Chondrocyte (in vitro differentiated cells): ENCODE data around the gene MDFI. TPM values are rescaled to one million over a fixed set of nuclear protein-coding genes. Genes with fewer than 3 reads are reported as not detected.

Source experiments
- DNase-seq: peaks from one replicate; pipeline ENCODE4 v3.0.0; 2021; ENCODE audit warnings: mixed read lengths, low spot score
- H3K27ac Mint-ChIP-seq: one replicate; pipeline ENCODE4 v1.8.0; 2021; ENCODE audit warnings: mild to moderate bottlenecking, moderate library complexity, mixed read lengths; ENCODE audit not compliant: unreplicated experiment
- H3K27me3 Mint-ChIP-seq: 2 replicates; pipeline ENCODE4 v1.8.0; 2021; ENCODE audit warnings: low read depth, mixed read lengths
- H3K36me3 Mint-ChIP-seq: 2 replicates; pipeline ENCODE4 v1.8.0; 2021; ENCODE audit warnings: low read depth, mixed read lengths
- H3K4me1 Mint-ChIP-seq: 2 replicates; pipeline ENCODE4 v1.8.0; 2021; ENCODE audit warnings: low read depth, mild to moderate bottlenecking, mixed read lengths
- H3K4me3 Mint-ChIP-seq: one replicate; pipeline ENCODE4 v1.8.0; 2021; ENCODE audit warnings: mild to moderate bottlenecking, moderate library complexity, mixed read lengths; ENCODE audit not compliant: unreplicated experiment
- H3K9me3 Mint-ChIP-seq: 2 replicates; pipeline ENCODE4 v1.8.0; 2021; ENCODE audit warnings: low read depth, mixed read lengths
- long read RNA-seq: library from polyadenylated mRNA; stranded (forward); transcript quantifications from one replicate; pipeline ENCODE4 v2.0.0, GENCODE V29; 2021
- total RNA-seq: library from RNA; stranded (reverse); gene quantifications from 3 replicates; pipeline ENCODE4 v1.2.1, GENCODE V29; 2021
- TF ChIP-seq, protein P1 (sequence below): fragments of 200-600 bp; sonication (generic); IDR thresholded peaks from 2 replicates; pipeline ENCODE4 v1.5.0; 2021; ENCODE audit warnings: antibody characterized with exemption, mild to moderate bottlenecking, moderate library complexity

The MDFI gene
- total RNA-seq, result 31.8 to 62.6 TPM (median 33.7 TPM) in 3 replicates
- long read RNA-seq, partial matches to known transcripts, result 0 of 1 reads
- long read RNA-seq, other reads (novel, unspliced or antisense), result 1 of 1 reads

GRCh38 chr6:41638002-41638934, at the start of gene MDFI:
Gene MDFI (plus strand): TSS chr6:41638468. CDS start chr6:41638750, 282 bp downstream.
- H3K4me1 Mint-ChIP-seq, result peaks cover 79% of the 10 kb centered on the region
- peaks cover 3% of the 10 kb centered on the region for H3K36me3 Mint-ChIP-seq
- H3K27ac Mint-ChIP-seq, result peak within 1 kb of the TSS; percentile 84

DNA sequence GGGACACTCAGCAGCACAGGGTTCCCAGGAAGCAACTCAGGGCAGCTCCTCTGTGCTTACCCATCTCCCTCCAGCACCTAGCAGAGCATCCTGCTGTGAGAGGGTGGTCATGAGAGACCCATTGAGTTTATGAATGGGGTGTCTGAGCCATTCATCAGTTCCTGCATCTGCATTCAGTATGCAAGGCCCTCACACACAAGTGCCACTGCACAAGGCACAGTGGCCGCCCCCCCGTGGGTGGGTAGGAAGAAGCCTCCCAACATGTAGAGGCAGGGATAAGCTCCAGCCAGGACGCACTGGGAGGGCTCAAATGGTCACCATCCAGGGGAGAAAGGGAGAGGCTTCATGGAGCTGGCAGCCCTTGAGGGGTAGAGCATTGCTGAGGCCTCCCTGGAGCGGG, 49.0 kb upstream of the MDFI start:
- H3K4me3 Mint-ChIP-seq, result no peak overlapping the region
- no peaks in the 10 kb centered on the region for H3K27me3 Mint-ChIP-seq
- TF ChIP-seq, protein P1, sequence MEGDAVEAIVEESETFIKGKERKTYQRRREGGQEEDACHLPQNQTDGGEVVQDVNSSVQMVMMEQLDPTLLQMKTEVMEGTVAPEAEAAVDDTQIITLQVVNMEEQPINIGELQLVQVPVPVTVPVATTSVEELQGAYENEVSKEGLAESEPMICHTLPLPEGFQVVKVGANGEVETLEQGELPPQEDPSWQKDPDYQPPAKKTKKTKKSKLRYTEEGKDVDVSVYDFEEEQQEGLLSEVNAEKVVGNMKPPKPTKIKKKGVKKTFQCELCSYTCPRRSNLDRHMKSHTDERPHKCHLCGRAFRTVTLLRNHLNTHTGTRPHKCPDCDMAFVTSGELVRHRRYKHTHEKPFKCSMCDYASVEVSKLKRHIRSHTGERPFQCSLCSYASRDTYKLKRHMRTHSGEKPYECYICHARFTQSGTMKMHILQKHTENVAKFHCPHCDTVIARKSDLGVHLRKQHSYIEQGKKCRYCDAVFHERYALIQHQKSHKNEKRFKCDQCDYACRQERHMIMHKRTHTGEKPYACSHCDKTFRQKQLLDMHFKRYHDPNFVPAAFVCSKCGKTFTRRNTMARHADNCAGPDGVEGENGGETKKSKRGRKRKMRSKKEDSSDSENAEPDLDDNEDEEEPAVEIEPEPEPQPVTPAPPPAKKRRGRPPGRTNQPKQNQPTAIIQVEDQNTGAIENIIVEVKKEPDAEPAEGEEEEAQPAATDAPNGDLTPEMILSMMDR, result no peak
- no peaks in the 10 kb centered on the region for H3K9me3 Mint-ChIP-seq
- H3K36me3 Mint-ChIP-seq, result peaks cover 13% of the 10 kb centered on the region
- no peak overlapping the region for H3K27ac Mint-ChIP-seq
- no peak for DNase-seq
- H3K4me1 Mint-ChIP-seq, result no peaks in the 10 kb centered on the region

More at GRCh38 chr6:41638002-41638934, at the start of gene MDFI:
- DNase-seq, result peak; percentile 87
- peak within 1 kb of the TSS; percentile 87 for H3K4me3 Mint-ChIP-seq
- no peaks in the 10 kb centered on the region for H3K9me3 Mint-ChIP-seq
- TF ChIP-seq, protein P1, result no peak
- H3K27me3 Mint-ChIP-seq, result no peaks in the 10 kb centered on the region

DNA sequence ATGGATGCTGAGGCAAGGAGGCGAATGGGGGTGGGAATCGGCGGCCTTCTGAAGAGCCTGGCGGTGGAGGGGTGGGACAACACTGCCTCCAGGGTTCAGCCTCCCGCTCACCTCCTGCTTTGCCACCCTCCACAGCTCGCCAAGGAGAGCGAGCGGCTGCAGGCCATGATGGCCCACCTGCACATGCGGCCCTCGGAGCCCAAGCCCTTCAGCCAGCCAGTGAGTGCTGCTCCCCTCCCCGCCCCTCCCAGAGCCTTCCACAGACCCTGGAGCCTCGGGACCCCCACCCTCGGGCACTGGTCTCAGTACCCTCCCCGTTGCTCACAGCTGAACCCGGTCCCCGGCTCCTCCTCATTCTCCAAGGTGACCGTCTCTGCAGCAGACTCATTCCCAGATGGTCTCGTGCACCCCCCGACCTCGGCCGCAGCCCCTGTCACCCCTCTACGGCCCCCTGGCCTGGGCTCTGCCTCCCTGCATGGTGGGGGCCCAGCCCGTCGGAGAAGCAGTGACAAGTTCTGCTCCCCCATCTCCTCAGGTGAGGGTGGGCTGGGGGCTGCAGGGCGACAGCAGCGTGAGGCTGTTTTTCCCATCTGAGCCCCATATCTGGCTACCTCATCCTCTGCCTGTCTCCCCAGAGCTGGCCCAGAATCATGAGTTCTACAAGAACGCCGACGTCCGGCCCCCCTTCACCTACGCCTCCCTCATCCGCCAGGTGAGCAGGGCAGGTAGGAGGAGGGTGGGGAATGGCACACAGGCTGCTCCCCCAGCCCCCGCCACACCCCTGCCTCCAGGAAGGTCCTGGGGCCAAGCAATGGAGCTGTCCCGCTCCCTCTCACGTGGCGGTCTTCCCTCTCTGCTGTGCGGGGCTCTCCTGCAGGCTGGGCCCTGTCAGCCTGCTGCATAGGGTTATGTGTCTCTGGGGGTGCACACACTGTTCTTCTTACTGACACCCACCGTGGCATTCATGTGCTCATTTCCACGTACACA, 48.3 kb upstream of the MDFI start:
- no peaks in the 10 kb centered on the region for H3K4me1 Mint-ChIP-seq
- no peak overlapping the region for H3K4me3 Mint-ChIP-seq
- no peak overlapping the region for H3K27ac Mint-ChIP-seq
- DNase-seq, result no peak
- TF ChIP-seq, protein P1, result no peak
- H3K36me3 Mint-ChIP-seq, result peaks cover 13% of the 10 kb centered on the region
- H3K27me3 Mint-ChIP-seq, result no peaks in the 10 kb centered on the region
- H3K9me3 Mint-ChIP-seq, result no peaks in the 10 kb centered on the region

- TF ChIP-seq, protein P1, result no peak
- Mint-ChIP-seq H3K36me3 (peaks cover 11% of the 10 kb centered on the region), H3K4me1 (no peaks in the 10 kb centered on the region)
These were observed 47.1 kb upstream of the MDFI start for GRCh38 chr6:41591122-41591521.

More at GRCh38 chr6:41591122-41591521, 47.1 kb upstream of the MDFI start:
- H3K4me3 Mint-ChIP-seq, result no peak overlapping the region
- no peaks in the 10 kb centered on the region for H3K27me3 Mint-ChIP-seq
- H3K9me3 Mint-ChIP-seq, result no peaks in the 10 kb centered on the region
- no peak overlapping the region for H3K27ac Mint-ChIP-seq
- DNase-seq, result no peak
